Karpas-422 (cell line): ENCODE measurements around the gene PROM1. TPM values are rescaled to one million over a fixed set of nuclear protein-coding genes. Genes with fewer than 3 reads are reported as not detected.

Experiments used
- DNase-seq: peaks from one replicate; pipeline ENCODE4 v3.0.0-alpha.2; 2015
- H2AFZ ChIP-seq: fragments of 200-600 bp; sonication (generic); 2 replicates; pipeline ENCODE4 v1.6.1; 2014; ENCODE audit warnings: antibody characterized with exemption, low read length, mixed read lengths
- H3K27ac ChIP-seq: fragments of 200-600 bp; sonication (generic); 2 replicates; pipeline ENCODE4 v1.5.1; 2014; ENCODE audit warnings: mild to moderate bottlenecking, low read length, moderate library complexity
- H3K27me3 ChIP-seq: fragments of 200-600 bp; sonication (generic); 2 replicates; pipeline ENCODE4 v1.6.1; 2014; ENCODE audit warnings: low read length, mixed read lengths
- H3K36me3 ChIP-seq: fragments of 200-600 bp; sonication (generic); 2 replicates; pipeline ENCODE4 v1.6.1; 2014; ENCODE audit warnings: low read length, mixed read lengths; ENCODE audit not compliant: insufficient read depth
- H3K4me1 ChIP-seq: fragments of 200-600 bp; sonication (generic); 2 replicates; pipeline ENCODE4 v1.6.1; 2014; ENCODE audit warnings: mild to moderate bottlenecking, low read length, mixed read lengths
- H3K4me2 ChIP-seq: fragments of 200-600 bp; sonication (generic); 2 replicates; pipeline ENCODE4 v1.6.1; 2014; ENCODE audit warnings: low read length, low read depth, mild to moderate bottlenecking; ENCODE audit not compliant: poor library complexity, severe bottlenecking
- H3K4me3 ChIP-seq: fragments of 200-600 bp; sonication (generic); 2 replicates; pipeline ENCODE4 v1.5.1; 2014; ENCODE audit warnings: mild to moderate bottlenecking, antibody characterized with exemption, low read length, mixed read lengths
- H3K79me2 ChIP-seq: fragments of 200-600 bp; sonication (generic); 2 replicates; pipeline ENCODE4 v1.6.1; 2014; ENCODE audit warnings: mild to moderate bottlenecking, low read length, mixed read lengths
- H3K9ac ChIP-seq: fragments of 200-600 bp; sonication (generic); 2 replicates; pipeline ENCODE4 v1.6.0; 2014; ENCODE audit warnings: low read length
- H3K9me2 ChIP-seq: fragments of 200-600 bp; sonication (generic), shearing (Covaris generic); replicated peaks from 2 replicates; pipeline ENCODE4 v1.6.0; 2014; ENCODE audit warnings: mild to moderate bottlenecking, low read length, moderate library complexity; ENCODE audit not compliant: insufficient read depth
- H3K9me3 ChIP-seq: fragments of 300-700, 200-600 bp; sonication (generic); 2 replicates; pipeline ENCODE4 v1.6.1; 2014; ENCODE audit warnings: low read length, mixed read lengths
- H4K20me1 ChIP-seq: fragments of 200-600 bp; sonication (generic); 2 replicates; pipeline ENCODE4 v1.6.1; 2014; ENCODE audit warnings: mild to moderate bottlenecking, antibody characterized with exemption, low read length, low read depth; ENCODE audit not compliant: insufficient read depth
- total RNA-seq: library from RNA; depleted of rRNA; stranded (reverse); fragments of >200 nt; shearing (Covaris generic); gene quantifications from 2 replicates; pipeline ENCODE4 v1.2.3, GENCODE V29; 2014; ENCODE audit warnings: low replicate concordance

PROM1 gene
- total RNA-seq, 1 experiment from 2014 or later = 0.26 TPM

DNA sequence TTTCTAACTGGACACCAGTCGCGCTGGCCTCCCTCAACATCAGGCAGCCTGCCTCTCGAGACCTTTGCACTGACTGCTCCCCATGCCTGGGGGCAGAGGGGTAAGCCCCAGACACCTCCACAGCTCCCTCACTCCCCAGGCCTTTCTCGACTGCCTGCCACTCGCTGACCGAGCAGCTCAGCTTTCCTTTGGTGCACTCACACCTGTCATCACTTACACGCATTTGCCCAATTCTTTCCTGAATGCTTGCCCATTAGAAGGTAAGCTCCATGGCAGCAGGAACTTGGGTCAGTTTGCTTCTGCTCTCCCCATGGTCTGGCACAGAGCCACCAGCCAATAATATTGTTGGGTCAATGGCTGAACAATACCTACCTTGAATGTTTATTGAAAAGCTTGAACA, 32.2 kb upstream of the PROM1 start:
- no peak overlapping the region for H3K9ac ChIP-seq
- H3K4me2 ChIP-seq = no peak overlapping the region
- H4K20me1 ChIP-seq = no peaks in the 10 kb centered on the region
- no peak overlapping the region for H2AFZ ChIP-seq
- peaks cover 6% of the 10 kb centered on the region for H3K4me1 ChIP-seq
- no peaks in the 10 kb centered on the region for H3K9me2 ChIP-seq
- no peaks in the 10 kb centered on the region for H3K9me3 ChIP-seq
- no peaks in the 10 kb centered on the region for H3K79me2 ChIP-seq
- no peak overlapping the region for H3K4me3 ChIP-seq
- H3K27me3 ChIP-seq = no peaks in the 10 kb centered on the region; the same call in 1 of the 2 replicates
- DNase-seq = no peak
- no peak overlapping the region for H3K27ac ChIP-seq
- no peaks in the 10 kb centered on the region for H3K36me3 ChIP-seq

GRCh38 chr4:16114546-16114945, 30.7 kb upstream of the PROM1 start:
- Histone ChIP-seq H3K9ac (no peak overlapping the region), H3K9me2 (no peaks in the 10 kb centered on the region), H3K4me2 (no peak overlapping the region)

GRCh38 chr4:16113741-16114140, 29.9 kb upstream of the PROM1 start:
- Histone ChIP-seq H2AFZ (no peak overlapping the region), H3K27me3 (no peaks in the 10 kb centered on the region), H3K9me2 (no peaks in the 10 kb centered on the region), H3K36me3 (no peaks in the 10 kb centered on the region), H3K79me2 (no peaks in the 10 kb centered on the region), H3K4me3 (no peak overlapping the region), H3K9ac (no peak overlapping the region), H3K4me1 (peaks cover 6% of the 10 kb centered on the region), H3K4me2 (no peak overlapping the region), H4K20me1 (no peaks in the 10 kb centered on the region), H3K9me3 (no peaks in the 10 kb centered on the region), H3K27ac (no peak overlapping the region)
- no peak for DNase-seq

More at GRCh38 chr4:16114546-16114945, 30.7 kb upstream of the PROM1 start:
- Histone ChIP-seq H3K4me3 (no peak overlapping the region), H3K79me2 (no peaks in the 10 kb centered on the region), H3K9me3 (no peaks in the 10 kb centered on the region), H3K36me3 (no peaks in the 10 kb centered on the region), H2AFZ (no peak overlapping the region), H4K20me1 (no peaks in the 10 kb centered on the region), H3K4me1 (peaks cover 6% of the 10 kb centered on the region), H3K27ac (no peak overlapping the region), H3K27me3 (no peaks in the 10 kb centered on the region)
- DNase-seq = no peak

DNA sequence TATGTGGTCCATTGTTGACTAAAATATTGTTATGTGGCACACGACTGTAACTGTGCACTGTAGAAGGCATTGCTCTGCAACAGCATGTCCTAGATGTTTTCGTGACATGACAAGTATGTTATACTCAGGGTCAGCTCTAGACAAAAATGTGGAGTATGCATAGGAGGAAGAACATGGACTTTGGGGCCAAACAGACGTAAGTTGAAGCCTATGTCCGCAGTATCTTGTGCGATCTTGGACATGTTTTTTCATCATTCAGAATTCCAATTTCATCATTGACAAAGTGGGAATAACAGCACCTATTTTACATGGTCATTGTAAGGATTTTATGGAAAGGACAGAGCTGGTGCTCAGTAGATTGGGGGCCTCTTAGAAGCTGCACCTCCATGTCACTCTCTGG, 27.7 kb upstream of the PROM1 start:
- Histone ChIP-seq H3K79me2 (no peaks in the 10 kb centered on the region), H3K27me3 (no peaks in the 10 kb centered on the region), H3K9ac (no peak overlapping the region), H3K9me3 (no peaks in the 10 kb centered on the region), H3K4me1 (peaks cover 5% of the 10 kb centered on the region), H3K36me3 (no peaks in the 10 kb centered on the region), H3K4me3 (no peak overlapping the region), H3K27ac (no peak overlapping the region), H3K4me2 (no peak overlapping the region), H3K9me2 (no peaks in the 10 kb centered on the region), H4K20me1 (no peaks in the 10 kb centered on the region), H2AFZ (no peak overlapping the region)
- DNase-seq = no peak

DNA sequence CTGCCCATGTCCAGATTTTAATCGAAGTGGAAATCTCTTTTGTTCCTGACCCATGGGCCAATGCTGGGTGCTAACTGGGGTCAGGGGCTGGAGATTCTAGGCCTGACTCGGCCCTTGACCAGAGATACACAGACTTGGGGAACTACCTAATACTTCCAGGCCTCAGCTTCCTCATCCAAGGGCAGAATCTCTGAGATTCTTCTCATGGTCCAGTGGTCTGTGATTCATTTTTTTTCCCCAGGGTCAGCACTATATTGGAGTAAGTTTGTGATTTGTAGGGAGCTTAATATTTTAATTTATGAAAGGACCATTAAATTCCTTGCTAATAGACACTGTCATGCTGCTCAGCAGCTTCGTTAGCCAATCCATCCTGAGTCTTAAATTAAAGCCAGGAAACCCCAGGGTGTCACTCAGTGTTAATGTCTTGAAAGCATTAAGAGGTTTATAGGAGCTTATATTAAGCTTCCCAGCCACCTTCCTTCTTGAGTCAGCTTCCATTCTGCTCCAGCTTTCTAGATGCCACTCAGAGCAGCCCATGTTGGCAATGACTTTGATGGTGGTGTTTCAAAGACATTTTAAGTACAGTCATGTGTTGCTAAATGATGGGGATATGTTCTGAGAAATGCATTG, 27.0 kb upstream of the PROM1 start:
- Histone ChIP-seq H3K4me3 (no peak overlapping the region), H3K36me3 (no peaks in the 10 kb centered on the region), H3K9me3 (no peaks in the 10 kb centered on the region), H3K27me3 (no peaks in the 10 kb centered on the region), H3K4me2 (no peak overlapping the region), H3K79me2 (no peaks in the 10 kb centered on the region), H3K27ac (no peak overlapping the region), H4K20me1 (no peaks in the 10 kb centered on the region), H3K9ac (no peak overlapping the region), H2AFZ (no peak overlapping the region), H3K4me1 (no peaks in the 10 kb centered on the region), H3K9me2 (no peaks in the 10 kb centered on the region)
- no peak for DNase-seq

DNA sequence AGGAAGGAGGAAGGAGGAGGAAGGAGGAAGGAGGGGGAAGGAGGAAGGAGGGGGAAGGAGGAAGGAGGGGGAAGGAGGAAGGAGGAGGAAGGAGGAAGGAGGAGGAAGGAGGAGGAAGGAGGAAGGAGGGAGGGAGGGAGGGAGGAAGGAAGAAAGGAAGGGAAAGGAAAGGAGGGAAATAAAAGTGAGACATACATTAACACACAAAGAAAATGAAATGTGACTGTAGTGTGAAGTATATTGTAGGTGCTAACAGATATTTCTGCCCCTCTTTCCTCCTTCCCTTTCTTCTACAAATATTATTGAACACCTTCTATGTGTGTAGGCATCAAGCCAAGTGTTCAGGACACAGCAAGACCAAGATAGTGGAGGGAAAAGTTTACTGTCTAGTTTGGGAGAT, 26.4 kb upstream of the PROM1 start:
- Histone ChIP-seq H3K4me2 (no peak overlapping the region), H3K4me3 (no peak overlapping the region), H3K36me3 (no peaks in the 10 kb centered on the region), H3K9me3 (no peaks in the 10 kb centered on the region), H3K9ac (no peak overlapping the region), H3K27me3 (no peaks in the 10 kb centered on the region), H2AFZ (no peak overlapping the region), H4K20me1 (no peaks in the 10 kb centered on the region), H3K9me2 (no peaks in the 10 kb centered on the region), H3K4me1 (no peaks in the 10 kb centered on the region), H3K79me2 (no peaks in the 10 kb centered on the region), H3K27ac (no peak overlapping the region)
- no peak for DNase-seq

DNA sequence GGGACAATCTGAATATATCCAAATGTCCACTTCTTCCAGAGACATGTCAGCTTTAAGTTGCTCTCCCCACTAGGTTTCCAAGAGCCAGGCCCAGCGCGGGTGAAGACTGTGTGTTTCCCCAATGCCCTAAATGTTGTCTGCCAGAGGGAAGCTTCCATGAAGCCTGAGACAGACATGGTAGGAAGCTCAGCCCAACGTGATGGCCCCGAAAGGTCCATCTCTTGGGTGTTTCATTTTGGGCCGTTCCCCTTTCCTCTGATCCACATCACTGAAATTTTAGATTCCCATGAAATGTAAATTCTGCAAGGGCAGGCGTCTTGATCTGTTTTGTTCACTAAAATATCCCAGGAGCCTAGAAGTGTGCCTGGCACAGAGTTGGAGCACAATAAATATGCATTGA, 25.4 kb upstream of the PROM1 start:
- no peak overlapping the region for H3K9ac ChIP-seq
- no peaks in the 10 kb centered on the region for H3K27me3 ChIP-seq
- H3K27ac ChIP-seq = no peak overlapping the region
- no peaks in the 10 kb centered on the region for H4K20me1 ChIP-seq
- DNase-seq = no peak
- H3K9me2 ChIP-seq = no peaks in the 10 kb centered on the region
- H3K4me2 ChIP-seq = no peak overlapping the region
- no peak overlapping the region for H2AFZ ChIP-seq
- H3K9me3 ChIP-seq = no peaks in the 10 kb centered on the region
- H3K36me3 ChIP-seq = no peaks in the 10 kb centered on the region
- no peak overlapping the region for H3K4me3 ChIP-seq
- no peaks in the 10 kb centered on the region for H3K79me2 ChIP-seq
- no peaks in the 10 kb centered on the region for H3K4me1 ChIP-seq

GRCh38 chr4:16106956-16107355, 23.1 kb upstream of the PROM1 start:
- no peak for DNase-seq
- Histone ChIP-seq H3K4me2 (no peak overlapping the region), H3K4me3 (no peak overlapping the region), H2AFZ (no peak overlapping the region), H3K79me2 (no peaks in the 10 kb centered on the region), H3K27ac (no peak overlapping the region), H3K9me2 (no peaks in the 10 kb centered on the region), H3K9me3 (no peaks in the 10 kb centered on the region), H4K20me1 (no peaks in the 10 kb centered on the region), H3K4me1 (no peaks in the 10 kb centered on the region), H3K36me3 (no peaks in the 10 kb centered on the region), H3K27me3 (no peaks in the 10 kb centered on the region), H3K9ac (no peak overlapping the region)

- H3K27ac ChIP-seq = no peak overlapping the region
- H2AFZ ChIP-seq = no peak overlapping the region
- H3K27me3 ChIP-seq = no peaks in the 10 kb centered on the region
- no peak overlapping the region for H3K9ac ChIP-seq
- no peaks in the 10 kb centered on the region for H4K20me1 ChIP-seq
- H3K9me3 ChIP-seq = no peaks in the 10 kb centered on the region
- no peaks in the 10 kb centered on the region for H3K79me2 ChIP-seq
- H3K4me3 ChIP-seq = no peak overlapping the region
- no peaks in the 10 kb centered on the region for H3K36me3 ChIP-seq
- no peak for DNase-seq
- no peaks in the 10 kb centered on the region for H3K4me1 ChIP-seq
- H3K9me2 ChIP-seq = no peaks in the 10 kb centered on the region
- no peak overlapping the region for H3K4me2 ChIP-seq
Measured at GRCh38 chr4:16104520-16104919, 20.7 kb upstream of the PROM1 start.
